ENCODE data around the gene C6orf132. TPM values are rescaled to one million over a fixed set of nuclear protein-coding genes. Genes with fewer than 3 reads are reported as not detected.
A peak's percentile ranks its signal among the peaks of the same experiment; 100 is the strongest.

Gene C6orf132
- total and polyA plus RNA-seq, 2 of the 8 experiments (the other 6 are each of a cell fraction or from before 2014, with no cell fraction given), result 31.5 to 64.0 TPM

DNA sequence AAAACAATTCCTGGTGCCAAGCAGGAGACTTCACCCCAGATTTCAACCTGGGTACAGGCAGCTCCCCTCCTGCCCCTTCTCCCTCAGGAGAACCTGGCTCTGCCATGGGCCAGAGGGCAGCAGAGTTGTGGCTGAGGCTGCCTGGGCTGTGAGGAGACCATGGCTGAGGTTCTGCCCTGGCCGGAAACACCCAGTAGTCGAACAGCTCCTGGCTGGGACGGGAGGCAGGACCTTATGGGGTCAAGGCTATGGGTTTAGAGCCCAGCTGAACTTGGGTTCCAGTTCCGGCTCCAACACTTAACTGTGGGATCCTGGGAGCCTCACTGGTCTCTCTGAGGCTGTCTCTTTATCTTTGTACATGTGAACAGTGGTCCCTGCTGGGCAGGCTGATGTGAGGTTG is 8.5 kb downstream of the C6orf132 start:
- Histone ChIP-seq H2AFZ (ENCODE audit: low read length) (no peak overlapping the region), H2AK5ac (ENCODE audit: low read depth, low read length) (peak overlapping the region; percentile 32; the same call in 1 of the 2 replicates), H3K4me3 (ENCODE audit: extremely low read depth in 1 of 4, insufficient read depth in 2 of 4, low read depth in 3 of 4, low read length in 4 of 4) (no peak overlapping the region), H3K36me3 (ENCODE audit: control insufficient read depth in 2 of 4, insufficient read depth in 4 of 4, low read length in 3 of 4) (peaks cover 4 to 18% (median 13%) of the 10 kb centered on the region in 4 experiments; a peak in 7 of 8 replicates), H3K14ac (ENCODE audit: insufficient read length) (no peak overlapping the region), H2BK5ac (ENCODE audit: low read depth, low read length) (no peak overlapping the region), H3K18ac (ENCODE audit: extremely low read depth, low read length) (peak overlapping the region; percentile 51; the same call in 1 of the 2 replicates), H3K27ac (ENCODE audit: low read depth, low read length) (no peak overlapping the region; the same call in 1 of the 2 replicates), H3K79me2 (ENCODE audit: control insufficient read depth in 1 of 2, insufficient read depth in 2 of 2, low read length in 2 of 2) (peaks cover 4 to 58% of the 10 kb centered on the region in 2 experiments; a peak in 3 of 4 replicates), H4K91ac (replicated peaks; ENCODE audit: insufficient read length, low read length) (peak overlapping the region; percentile 68), H3K4ac (replicated peaks; ENCODE audit: insufficient read length, low read depth, low read length) (peak overlapping the region; percentile 62), H3K9ac (replicated peaks in 1 of 4; ENCODE audit: extremely low read depth in 1 of 4, low read depth in 3 of 4, low read length in 3 of 4) (no peak overlapping the region), H4K8ac (ENCODE audit: extremely low read depth, insufficient read depth, low read length) (no peak overlapping the region), H3K4me1 (replicated peaks in 1 of 4; ENCODE audit: control insufficient read depth in 3 of 4, insufficient read depth in 4 of 4, low read length in 3 of 4) (peaks cover 11 to 41% (median 32%) of the 10 kb centered on the region in 4 experiments), H3K27me3 (replicated peaks in 1 of 4; ENCODE audit: control insufficient read depth in 3 of 4, extremely low read depth in 1 of 4, insufficient read depth in 3 of 4, low read length in 3 of 4) (no peaks in the 10 kb centered on the region), H2BK20ac (ENCODE audit: low read length) (no peak overlapping the region), H4K20me1 (replicated peaks in 1 of 2; ENCODE audit: control insufficient read depth in 1 of 2, insufficient read depth in 2 of 2, low read length in 2 of 2) (peaks cover 8 to 18% of the 10 kb centered on the region in 2 experiments), H3K23me2 (ENCODE audit: low read depth, low read length) (no peaks in the 10 kb centered on the region), H2BK120ac (replicated peaks; ENCODE audit: low read depth, low read length) (no peak overlapping the region), H3K56ac (replicated peaks; ENCODE audit: insufficient read length, low read depth, low read length) (no peak overlapping the region), H2BK15ac (ENCODE audit: low read length) (no peak overlapping the region), H2BK12ac (ENCODE audit: low read depth, low read length) (0 out of 2 replicates have a peak overlapping the region, but pooled peaks have one; percentile 62), H4K5ac (ENCODE audit: insufficient read length, low read depth, low read length) (no peak overlapping the region), H3K79me1 (ENCODE audit: low read depth, low read length) (peaks cover 12% of the 10 kb centered on the region; the same call in 1 of the 2 replicates), H3K4me2 (ENCODE audit: insufficient read depth in 1 of 2, low read depth in 2 of 2, low read length in 2 of 2) (no peak overlapping the region), H3K9me3 (ENCODE audit: insufficient read depth in 2 of 2, low read depth in 1 of 2, low read length in 1 of 2) (no peaks in the 10 kb centered on the region), H3K23ac (ENCODE audit: insufficient read length) (no peak overlapping the region)
- CTCF ChIA-PET (ENCODE audit: partially characterized antibody), result interaction anchor here (0.6 to 12.4 kb wide), 9 partner anchors 18 to 205 kb away, joined by 3 to 123 read pairs (median 4); a partner anchor contains a TSS
- POLR2A ChIA-PET (ENCODE audit: partially characterized antibody), result interaction anchor here (0.7 to 2.4 kb wide), 9 partner anchors 9 to 810 kb away, joined by 3 to 8 read pairs (median 4); partner anchors contain the start of genes C6orf132 and TAF8
- WGBS, 2 experiments (ENCODE audit: extremely low coverage in 1 of 2, insufficient coverage in 1 of 2, insufficient read length in 1 of 2, insufficient replicate concordance in 2 of 2, low coverage in 1 of 2, low lambda C conversion rate in 2 of 2, missing lambda C conversion rate in 1 of 2), result 96% methylated on average over 4 of the region's 4 CpGs; no CpG with 5 or more reads in 1 of the 2 experiments
- DNase-seq (ENCODE audit: low read depth in 1 of 2, low spot score in 2 of 2), result no peak
- FAIRE-seq, result no peak
- TF ChIP-seq KDM1A (IDR thresholded peaks at IDR 0.05; ENCODE audit: borderline replicate concordance, low read length) (no peak), CEBPB (IDR thresholded peaks at IDR 0.05; ENCODE audit: low read depth, low read length) (no peak), POU5F1 (IDR thresholded peaks at IDR 0.05; ENCODE audit: low read depth, low read length) (no peak), ASH2L (IDR thresholded peaks at IDR 0.05; ENCODE audit: low read length) (no peak), TAF1 (IDR thresholded peaks at IDR 0.05; ENCODE audit: low read depth, low read length) (no peak), CBX8 (IDR thresholded peaks at IDR 0.05; ENCODE audit: borderline replicate concordance, low read depth, low read length) (no peak), YY1 (IDR thresholded peaks at IDR 0.05; ENCODE audit: low read depth, low read length) (no peak), RBBP5 (IDR thresholded peaks at IDR 0.05; ENCODE audit: borderline replicate concordance, low read depth, low read length) (no peak), JUN (IDR thresholded peaks at IDR 0.05; ENCODE audit: low read depth, low read length) (no peak), KDM5A (IDR thresholded peaks at IDR 0.05; ENCODE audit: low read length) (no peak), MAFK (IDR thresholded peaks at IDR 0.05; ENCODE audit: low read depth, low read length) (no peak), KDM4A (IDR thresholded peaks at IDR 0.05; ENCODE audit: low read depth, low read length, severe bottlenecking) (no peak)
- TF ChIP-seq, protein P1, sequence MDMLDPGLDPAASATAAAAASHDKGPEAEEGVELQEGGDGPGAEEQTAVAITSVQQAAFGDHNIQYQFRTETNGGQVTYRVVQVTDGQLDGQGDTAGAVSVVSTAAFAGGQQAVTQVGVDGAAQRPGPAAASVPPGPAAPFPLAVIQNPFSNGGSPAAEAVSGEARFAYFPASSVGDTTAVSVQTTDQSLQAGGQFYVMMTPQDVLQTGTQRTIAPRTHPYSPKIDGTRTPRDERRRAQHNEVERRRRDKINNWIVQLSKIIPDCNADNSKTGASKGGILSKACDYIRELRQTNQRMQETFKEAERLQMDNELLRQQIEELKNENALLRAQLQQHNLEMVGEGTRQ (IDR thresholded peaks at IDR 0.05; ENCODE audit: low read length), result no peak

Measured in H1 (cell line).